HG03045 (cell line): Measurements from ENCODE around the gene CTNNA2.

Source experiments
- ATAC-seq: cut with Tn5 transposase; IDR thresholded peaks from one replicate; pipeline ENCODE4 v1.9.1; 2021; ENCODE audit warnings: mild to moderate bottlenecking, moderate library complexity; ENCODE audit not compliant: unreplicated experiment

CTNNA2 gene

DNA sequence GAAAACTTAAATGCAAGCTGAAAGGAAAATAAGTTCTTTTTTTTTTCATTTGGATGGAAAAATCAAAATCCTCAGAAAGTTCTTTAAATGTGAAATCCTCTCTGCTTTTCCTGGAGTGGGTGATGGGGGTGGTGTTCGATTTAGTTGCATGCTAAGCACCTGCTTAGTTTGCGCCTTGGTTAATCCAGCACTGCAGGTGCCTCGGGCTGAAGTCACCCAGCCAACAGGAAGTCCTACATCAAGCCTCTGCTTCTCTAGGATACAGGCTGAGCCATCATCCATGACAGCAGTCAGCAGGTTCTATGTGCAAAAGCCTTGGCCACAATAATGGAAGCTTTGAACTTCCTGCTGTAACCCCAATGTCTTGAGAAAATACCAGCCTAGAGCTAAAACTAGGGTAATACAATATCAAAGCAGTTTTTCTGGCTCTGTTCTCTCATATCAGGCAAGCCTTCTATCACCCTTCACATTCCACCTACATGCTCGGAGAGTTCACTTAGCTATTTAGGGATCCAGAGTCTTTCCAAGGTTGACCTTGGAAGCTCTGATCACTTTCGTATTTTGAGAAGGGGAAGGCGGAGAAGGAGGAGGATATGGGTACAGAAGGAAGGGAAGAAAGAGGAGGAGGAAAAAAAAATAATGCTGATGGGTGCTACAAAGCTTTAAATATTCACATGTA, 907.8 kb downstream of the CTNNA2 start:
- no peak for ATAC-seq

DNA sequence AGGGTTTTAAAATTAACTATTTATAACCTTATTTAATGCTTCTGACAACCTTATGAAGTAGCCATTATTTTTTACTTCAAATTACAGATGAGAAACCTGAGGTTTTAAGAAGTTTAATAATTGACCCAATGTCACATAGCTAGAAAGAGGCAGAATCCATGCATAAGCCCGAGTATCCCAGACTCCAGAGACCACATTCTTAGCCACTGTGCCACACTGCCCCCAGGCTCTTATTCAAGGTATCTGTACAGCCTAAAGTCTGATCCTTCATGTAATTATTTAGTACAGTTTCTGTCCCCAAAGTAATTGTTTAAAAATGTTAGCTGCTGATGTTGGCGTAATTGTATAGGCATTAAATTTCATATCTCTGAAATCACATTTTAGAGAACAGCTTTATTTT, 916.4 kb downstream of the CTNNA2 start:
- ATAC-seq: no peak

DNA sequence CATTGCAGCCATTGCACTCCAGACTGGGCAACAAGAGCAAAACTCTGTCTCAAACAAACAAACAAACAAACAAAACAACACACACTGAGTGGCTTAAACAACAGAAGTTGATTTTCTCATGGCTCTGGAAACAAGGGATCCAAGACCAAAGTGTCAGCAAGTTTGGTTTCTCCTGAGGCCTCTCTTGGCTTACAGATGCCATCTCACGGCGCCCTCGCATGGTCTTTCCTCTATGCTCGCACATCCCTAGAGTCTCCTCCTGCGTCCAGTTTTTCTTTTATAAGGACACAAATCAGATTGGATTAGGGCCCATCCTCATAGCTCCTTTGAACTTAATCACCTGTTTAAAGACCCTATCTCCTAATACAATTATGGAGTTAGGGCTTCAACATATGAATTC, 925.1 kb downstream of the CTNNA2 start:
- no peak for ATAC-seq

DNA sequence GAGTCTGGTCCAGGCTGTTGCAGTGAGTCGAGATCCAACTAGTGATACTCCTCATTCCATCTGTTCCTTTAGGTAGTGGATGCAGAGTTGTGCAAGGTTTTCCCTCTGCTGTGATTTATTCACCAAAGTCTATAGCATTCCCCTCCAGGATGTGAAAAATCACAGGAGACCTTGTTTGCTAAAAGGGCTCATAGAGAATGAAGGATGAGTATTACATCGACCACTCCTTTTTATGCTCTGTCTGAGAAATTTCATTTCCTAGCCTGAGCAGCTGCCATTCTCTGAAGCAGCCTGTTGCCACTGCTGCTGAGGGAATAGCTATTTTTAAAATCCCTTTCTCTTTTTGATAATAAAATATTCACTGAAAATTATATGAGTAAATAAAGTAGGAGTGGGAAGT, 925.8 kb downstream of the CTNNA2 start:
- no peak for ATAC-seq

DNA sequence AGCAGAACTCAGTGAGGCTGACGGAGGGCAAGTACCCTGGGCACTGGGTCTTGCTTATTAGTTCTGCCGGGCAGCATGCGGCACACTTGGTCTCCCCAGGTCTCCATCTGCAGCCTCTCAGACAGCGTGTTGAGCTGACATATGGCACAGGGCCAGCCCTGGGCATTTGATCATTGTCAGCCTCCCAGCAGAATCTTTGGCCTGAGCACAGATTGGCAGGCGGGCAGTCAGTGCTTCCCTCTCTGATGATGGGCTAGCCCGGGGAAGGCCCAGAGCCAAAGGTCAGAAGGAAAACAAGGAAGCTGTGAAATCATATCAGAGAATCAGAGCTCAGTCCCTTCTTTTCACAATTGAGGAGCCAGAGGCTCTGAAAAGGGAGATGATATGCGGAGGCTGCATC, 941.8 kb downstream of the CTNNA2 start:
- no peak for ATAC-seq

DNA sequence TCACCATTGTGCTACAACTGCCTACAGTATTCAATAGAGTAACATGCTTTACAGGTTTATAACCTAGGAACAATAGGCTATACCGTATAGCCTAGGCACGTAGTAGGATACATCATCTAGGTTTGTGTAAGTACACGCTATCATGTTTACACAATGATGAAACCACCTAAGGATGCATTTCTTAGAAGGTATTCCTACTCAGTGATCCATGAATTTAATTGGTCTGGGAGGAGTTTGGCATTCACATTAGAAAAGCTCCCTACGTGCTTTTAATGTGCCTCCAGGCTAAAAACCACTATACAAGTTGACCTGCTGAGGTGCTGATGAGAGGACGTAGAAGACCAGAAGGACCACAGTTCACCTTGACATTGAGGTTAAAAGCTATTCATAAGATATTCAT, 946.2 kb downstream of the CTNNA2 start:
- ATAC-seq: no peak

DNA sequence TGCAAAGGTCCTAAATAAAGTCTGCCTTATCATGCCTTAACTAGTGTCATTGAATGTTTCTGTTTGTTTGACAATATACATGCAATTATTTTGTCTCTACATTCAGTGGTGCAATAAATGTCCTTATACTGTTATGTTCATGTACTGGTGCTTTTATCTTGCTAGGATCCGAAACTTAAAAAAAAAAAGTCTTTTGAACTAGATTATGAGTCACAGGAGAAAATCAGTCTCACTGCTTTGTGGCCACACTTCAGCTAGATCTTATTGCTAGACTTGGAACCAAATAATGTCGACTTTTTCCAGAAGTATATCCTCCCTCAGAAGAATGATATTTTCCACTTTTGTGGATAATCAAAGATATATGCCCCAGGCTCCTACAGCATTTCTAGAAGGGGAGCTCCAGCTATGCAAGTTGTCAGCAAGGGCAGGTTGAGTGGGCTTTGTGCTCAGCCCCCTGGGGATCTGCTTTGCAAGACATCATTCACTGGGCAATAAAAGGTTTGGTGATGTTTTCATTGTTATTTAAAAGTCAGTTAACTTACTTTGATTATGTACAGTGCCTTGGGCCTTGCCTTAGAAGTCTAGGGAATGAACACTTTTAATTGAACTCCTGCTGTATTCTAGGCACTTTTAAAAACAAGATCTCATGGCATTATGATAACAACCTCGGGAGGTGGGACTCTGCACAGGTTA, 948.8 kb downstream of the CTNNA2 start:
- no peak for ATAC-seq

DNA sequence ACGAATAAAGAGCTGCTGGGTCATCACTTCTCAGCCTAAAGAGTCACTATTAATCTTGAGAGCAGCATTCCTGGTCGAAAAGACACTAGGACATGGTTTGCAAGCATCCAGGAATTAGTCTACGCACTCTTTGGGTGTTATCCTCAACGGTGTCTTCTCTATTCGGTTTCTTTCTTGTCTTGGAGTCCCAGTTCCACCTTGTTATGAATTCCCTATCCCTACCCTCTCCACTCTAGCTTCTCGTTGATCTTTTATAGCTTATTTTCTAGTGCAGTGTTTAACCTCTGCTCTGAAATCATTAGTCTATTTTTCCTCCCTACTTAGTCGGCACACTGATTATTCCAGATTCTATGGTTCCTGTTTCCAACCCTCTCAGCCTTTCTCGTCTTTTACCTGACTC, 949.8 kb downstream of the CTNNA2 start:
- no peak for ATAC-seq

DNA sequence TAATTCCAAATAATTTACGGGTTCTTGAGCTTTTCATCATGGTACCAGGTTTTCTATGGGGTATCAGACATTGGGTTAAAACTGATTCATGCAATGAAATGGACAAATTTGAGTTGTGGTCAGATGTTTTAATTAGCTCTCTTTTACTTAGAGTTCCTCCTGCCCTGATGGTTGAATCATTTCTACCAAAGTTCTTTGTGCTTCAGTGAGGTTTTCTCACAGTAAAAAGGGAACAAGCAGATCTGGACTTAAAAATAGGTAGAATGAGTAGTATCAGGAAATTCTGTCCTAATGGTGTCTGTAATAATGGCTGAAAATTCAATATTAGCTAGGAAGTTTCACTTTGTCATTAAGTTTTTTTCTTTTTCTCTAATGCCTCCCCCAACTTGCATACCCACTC, 951.4 kb downstream of the CTNNA2 start:
- no peak for ATAC-seq

DNA sequence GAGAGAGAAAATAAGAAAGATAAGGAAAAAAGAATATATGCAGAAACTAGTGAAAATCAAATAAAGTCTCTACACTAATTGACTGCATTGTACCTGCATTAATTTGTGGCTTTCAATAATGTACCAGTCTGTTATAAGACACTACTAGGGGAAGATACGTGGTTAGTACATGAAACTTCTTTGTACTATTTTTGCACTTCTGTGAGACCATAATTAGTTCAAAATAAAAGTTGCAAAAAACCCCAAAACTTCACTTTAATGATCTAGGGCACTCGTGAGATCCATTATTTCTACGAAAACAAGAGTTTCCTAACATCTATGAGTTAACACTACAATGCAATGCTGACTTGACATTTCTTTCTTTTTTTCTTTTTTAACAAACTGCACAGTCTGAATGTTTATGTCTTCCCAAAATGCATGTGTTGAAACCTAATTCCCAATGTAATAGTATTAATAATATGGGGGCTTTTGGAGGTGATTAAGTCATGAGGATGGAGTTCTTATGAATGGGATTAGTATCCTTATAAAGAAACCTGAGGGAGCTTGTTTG, 954.5 kb downstream of the CTNNA2 start:
- no peak for ATAC-seq

DNA sequence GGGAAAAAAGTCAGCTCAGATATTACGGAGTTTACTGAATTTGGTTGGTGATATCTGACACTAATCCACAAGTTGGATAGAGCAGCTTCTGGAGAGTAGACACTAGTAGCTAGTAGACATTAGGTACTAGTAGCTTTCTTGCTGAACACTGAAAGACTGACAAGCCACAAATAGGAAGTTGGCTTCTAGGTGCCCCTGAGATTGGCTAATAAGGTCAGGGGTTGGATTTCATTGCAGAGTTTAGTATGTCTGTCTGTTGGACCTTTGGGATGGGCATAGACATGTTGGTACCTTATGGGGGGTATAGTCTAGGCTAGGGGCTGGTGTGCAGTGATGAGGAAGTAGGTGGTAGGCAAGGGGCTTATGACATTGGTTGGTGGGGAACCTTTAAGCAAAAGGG, 956.6 kb downstream of the CTNNA2 start:
- no peak for ATAC-seq

DNA sequence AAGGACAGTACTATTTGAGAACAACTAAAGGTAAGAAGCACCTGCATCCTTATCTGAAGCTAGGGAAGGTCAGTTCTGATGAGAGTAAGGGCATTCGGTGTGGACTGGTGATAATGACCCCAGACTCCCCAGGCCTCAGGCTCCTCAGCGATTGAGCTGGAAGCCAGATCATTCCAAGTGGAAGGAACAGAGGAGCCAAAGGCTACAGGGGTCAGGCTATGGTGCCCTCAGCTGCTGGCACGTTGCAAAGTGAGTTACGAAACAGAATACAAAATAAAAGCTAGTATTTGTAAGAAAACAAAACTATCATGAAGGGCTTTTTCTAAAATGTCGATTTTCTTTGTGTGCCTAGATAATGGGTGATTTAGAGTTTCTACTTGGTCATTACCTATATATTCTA, 960.2 kb downstream of the CTNNA2 start:
- no peak for ATAC-seq

DNA sequence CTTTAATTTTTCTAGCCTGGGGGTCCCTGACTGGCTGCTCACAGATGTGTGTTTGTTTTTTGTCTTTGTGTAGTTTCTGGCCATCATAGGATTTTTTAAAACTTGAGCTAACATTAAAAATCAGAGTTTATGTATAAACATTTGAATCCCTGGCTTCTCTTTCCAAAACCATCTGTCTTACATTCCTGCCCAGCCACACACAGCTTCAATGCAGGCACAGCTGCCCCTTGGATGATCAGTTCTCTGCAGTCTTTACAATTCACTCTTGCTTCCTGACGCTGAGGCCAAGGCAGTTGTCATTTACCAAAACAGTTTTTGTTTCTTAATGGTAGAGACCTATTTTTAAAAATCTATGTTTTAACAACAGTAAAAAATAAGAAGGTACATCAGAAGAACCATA, 960.9 kb downstream of the CTNNA2 start:
- no peak for ATAC-seq

DNA sequence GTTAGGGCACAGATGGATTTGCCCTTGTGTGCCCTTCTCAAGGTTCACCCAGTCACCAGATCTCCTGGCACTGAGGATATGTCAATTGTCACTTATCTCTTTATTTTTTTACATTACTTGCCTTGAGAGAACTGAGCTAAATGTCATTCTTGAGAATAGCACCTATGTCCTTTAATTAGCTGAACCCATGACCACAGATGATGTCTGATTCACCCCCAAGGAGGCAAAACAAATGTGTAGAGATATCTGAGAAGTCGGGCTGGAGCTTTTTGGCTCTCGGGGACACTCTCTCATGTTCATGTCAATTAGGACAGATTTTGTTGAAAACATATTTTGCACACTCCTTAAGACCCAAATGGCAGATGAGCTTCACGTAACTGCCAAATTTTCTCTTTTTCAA, 963.1 kb downstream of the CTNNA2 start:
- ATAC-seq: no peak

DNA sequence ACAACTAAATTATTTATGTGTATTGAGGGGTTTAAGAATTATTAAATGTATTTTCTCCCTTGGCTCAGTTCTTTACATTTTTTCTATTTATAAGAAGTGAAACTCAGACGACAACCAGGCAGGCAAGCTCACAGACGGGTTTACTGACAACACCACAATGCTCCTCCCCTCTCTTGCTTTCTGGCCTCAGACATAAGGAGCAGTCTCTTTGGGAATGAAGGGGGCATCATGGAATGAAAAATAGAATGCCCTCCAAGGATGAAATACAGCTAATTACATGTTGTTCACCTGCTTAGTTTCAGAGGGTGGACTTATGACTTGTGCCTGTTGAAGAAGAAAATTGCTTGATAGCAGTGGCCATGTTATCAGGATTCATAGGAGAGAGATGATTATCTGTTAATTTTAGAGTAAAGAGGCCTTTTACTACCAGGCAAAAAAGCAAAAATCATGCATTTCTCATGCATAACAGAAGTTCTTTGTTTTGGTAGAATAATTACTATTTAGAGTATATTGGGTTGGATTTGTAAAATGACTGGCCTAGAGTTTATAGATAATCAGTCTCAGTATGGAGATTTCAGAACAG, 963.8 kb downstream of the CTNNA2 start:
- no peak for ATAC-seq

DNA sequence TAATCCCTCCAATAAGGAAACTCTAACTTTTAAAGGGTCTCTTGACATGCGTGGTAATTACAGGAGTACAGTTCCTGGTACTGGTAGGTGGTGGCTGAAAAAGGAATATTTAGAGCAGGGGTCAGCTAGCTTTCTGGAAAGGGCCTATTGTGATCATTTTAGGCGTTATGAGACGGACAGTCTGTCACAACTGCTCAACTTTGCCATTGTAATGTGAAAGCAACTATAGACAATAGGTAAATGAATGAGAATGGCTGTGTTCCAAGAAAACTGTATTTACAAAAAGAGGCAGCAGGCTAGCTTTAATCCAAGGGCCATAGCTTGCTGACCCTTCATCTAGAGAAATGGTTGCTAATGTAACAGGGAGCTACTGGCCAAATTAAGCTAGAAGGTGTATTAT, 969.4 kb downstream of the CTNNA2 start:
- no peak for ATAC-seq

DNA sequence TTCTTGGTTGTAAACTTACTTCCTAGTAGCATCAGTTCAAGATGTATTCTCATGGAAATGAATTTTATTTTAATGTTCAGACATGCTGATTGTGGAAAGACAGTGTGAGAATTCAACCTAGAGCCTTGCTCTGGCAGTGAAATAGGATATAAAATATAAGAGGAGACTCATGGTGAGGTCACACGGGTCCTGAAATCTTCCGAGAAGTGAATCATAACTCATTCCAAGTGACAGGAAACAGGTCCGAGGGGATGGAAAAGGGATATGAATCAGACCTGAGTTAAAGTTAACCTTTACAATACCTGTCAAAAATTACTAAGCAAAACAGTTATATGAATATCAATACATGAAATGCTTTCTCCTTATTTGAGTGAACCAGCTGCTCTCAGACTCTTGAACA, 976.9 kb downstream of the CTNNA2 start:
- ATAC-seq: no peak

DNA sequence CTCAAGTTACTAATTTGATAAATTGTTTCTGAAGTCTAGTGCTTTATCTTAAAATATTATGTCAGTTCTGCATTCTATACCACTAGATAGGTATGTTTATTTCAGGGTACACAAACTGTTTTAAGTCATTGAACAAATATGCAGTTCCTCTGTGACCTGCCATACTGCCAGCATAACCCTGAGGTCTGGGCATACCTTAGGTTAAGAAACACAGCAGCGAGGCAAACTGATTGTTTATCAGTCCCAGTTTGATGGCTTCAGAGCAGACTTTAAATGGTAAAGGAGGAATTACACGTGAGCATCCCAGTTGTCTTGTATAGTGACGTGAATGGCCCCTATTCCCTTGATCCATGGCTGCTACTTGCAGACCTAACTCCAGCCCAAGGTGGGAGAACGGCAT, 978.1 kb downstream of the CTNNA2 start:
- ATAC-seq: no peak

DNA sequence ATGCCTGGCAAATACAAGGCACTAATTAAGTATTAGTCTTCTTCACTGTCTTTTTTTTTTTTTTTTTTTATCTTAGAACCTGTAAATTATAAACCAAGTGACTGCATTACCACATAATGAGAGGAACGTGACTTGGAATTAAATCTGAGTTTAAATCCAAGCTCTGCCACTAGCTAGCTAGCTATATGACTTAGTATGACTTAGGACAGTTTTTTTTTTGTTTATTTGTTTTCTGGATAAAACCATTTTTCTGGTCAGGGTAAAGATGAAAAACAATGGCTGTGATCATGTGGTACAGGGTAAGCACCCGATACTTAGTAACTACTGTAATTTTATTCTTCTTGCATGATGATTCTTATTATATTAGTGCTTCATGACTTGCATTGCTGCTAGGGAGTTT, 983.5 kb downstream of the CTNNA2 start:
- no peak for ATAC-seq

DNA sequence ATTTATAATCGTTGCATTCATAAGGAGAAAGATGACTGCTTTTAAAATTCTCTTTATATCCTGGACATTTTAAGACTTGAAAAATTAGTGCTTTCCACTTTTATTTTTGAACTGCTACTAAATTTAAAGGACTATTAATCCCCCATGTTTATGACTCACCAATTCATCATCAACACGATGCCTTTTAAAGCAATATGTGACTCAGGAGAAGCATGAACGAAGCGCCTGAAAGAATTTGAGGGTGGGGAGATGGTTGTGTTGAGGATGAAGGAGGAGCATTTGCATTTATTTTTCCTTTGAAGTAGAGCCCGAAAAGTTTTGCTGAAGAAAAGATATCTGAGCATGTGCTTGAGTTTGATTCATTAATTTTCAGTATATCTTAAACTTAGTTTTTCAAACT, 983.9 kb downstream of the CTNNA2 start:
- no peak for ATAC-seq

DNA sequence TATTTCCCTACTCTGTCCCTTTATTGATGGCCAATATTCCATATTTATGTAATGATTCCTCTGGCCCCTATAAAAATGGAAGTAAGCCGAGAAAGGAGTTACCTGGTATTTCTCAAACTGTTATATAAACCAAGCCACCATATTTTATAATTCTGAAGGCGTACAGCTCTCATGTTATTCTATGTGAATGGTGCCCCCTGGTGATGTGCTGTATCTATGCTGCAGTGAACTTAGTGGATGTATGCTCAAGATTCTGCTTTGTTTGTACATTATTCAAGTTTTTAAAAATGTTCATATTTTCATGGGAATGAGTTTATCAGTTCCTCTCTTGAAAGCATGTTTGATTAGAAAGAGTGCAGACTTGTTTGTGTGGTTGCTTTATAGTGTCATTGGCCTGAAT, 986.2 kb downstream of the CTNNA2 start:
- no peak for ATAC-seq

DNA sequence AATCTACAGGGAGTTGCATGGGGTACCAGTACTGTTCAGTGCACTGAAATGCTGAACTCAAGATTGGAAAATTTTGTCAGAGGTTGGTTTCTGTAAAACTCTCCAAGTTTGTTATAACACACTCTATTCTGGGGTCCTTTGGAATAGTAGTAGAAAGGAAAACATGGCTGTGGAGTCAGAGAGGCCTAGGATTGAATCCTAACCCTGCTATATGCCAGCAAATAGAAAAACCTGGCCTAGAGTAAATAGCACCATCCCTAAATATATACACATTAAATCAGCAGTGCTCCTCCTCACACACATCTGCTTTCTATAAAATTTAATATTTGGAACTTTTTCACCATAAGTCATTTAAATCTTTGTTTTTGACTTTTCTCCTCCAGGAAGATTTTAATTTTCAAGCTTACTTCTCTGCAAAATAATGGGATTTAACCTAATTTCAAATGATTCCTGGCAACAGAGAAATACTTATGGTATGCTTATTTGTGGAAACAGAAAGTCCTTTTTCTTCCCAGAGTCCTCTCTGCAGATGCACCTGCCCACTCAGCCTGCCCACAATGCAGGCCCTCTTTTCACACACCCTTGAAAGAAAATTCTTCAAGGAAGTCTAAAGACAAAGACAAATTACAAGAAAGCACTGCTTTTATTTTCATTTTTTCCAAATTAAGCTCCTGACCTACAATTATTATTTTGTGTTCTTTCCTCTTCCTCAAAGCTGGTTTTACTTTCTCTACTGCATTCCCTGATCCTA, 989.2 kb downstream of the CTNNA2 start:
- no peak for ATAC-seq
